GM12801 (cell line): ENCODE results near the gene NEDD9.

Experiments
- CTCF ChIP-seq: IDR thresholded peaks from one replicate; pipeline ENCODE4 v1.5.1; 2011; ENCODE audit warnings: control low read depth; ENCODE audit not compliant: insufficient read length; ENCODE audit errors: extremely low read depth

Gene NEDD9

DNA sequence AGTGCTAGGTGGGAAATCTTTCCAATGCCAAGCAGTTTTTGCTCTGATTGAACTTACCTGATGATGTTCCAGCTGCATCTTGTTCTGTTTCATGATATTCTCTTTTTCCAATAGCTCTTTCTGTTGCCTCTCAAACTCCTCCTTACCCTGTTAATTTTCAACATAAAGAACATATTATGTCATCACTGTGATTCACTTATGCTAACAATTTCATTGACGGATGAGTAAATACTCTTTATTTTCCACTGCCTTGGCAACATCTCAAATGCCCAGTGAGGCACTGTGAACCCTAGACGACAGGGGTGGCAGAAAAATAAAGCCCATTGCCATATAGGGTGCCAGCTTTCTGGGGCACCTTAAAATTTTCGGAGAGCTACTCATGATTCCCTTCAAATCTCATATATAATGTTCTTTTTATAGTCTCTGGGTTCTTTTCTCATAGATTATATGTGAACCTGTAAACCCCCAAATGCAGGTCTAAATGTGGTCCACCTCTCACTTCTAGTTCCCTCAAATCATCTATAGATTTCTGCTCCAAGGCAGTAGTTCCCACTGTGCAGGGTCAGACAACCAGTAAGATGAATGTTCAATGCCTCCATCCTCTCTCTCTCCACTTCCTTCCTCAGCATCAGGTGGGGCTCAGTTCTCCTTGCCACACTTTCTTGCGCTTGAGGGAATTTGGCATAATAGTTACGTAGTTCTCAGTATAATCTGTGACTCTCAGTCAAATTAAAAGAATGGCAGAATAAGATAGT, 44.1 kb downstream of the NEDD9 start:
- no peak for TF ChIP-seq CTCF

- no peak for TF ChIP-seq CTCF
Measured at GRCh38 chr6:11187301-11187700, 45.2 kb downstream of the NEDD9 start.

DNA sequence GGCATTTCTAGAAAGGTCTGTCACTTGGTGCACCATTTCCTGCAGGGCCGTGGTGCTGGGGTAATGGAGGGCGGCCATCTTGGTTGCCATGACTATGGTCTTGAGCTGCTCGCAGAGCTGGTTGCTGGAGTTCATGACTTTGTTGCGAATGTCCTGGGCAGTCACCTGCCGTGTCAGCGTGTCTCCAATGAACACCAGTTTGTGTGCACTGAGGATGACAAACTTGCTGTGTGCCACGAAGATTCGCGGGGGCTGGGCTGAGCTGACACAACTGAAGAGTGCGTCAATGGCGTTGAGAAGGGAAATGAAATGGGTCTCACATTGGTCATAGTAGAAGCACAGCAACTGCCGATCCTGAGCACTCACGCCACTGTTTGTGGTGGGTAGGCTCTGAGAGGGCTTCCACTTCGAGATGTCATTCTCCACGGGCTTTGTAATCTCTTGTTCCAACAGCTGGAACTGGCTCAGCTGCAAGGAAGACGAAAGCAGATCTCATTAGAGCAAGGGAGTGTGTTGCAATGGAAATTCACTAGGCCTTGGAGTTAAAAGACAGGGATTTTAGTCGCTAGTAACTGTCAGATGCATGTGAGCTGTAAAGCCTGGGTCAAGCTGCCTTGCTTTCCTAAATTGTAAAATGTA, 47.1 kb downstream of the NEDD9 start:
- no peak for TF ChIP-seq CTCF

DNA sequence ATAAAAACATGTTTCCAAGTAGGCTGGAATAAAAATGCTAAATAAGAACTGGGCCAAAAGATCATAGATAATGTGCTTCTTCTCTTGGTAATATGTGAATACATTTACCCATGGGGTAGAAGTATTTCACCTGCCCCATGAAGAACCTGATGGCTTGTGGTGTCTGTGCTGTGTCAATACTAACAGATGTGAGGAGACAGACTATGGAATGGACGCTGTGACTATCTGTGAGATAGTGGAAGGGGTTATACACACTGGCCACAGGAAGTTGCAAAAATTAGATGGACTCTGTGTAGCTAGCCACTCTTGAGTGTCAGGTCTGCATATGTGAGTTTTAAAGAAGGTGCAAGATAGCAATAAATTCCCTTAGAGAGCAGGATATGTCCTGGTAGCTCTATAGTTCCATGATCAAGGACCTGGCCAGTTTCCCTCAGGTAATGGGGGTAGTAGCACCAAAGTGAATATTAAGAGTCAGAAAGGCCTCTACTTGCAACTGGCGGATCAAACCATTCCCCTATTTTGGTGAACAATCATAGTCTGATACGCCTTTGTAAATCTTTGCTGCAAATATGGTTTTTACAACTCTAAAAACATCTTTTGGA, 48.6 kb downstream of the NEDD9 start:
- TF ChIP-seq CTCF: no peak

- TF ChIP-seq CTCF: no peak
Measured at GRCh38 chr6:11181478-11182136, 50.9 kb downstream of the NEDD9 start.

GRCh38 chr6:11179419-11180202, 52.9 kb downstream of the NEDD9 start:
- no peak for TF ChIP-seq CTCF

- TF ChIP-seq CTCF: no peak
Measured at GRCh38 chr6:11179088-11179418, 53.4 kb downstream of the NEDD9 start.
